T-helper 9 cell (primary cell): ENCODE data around the gene SPON1.
A peak's percentile ranks its signal among the peaks of the same experiment; 100 is the strongest.

Experiments used
- DNase-seq: peaks from one replicate; pipeline ENCODE4 v3.0.0-alpha.2; 2020

SPON1 gene

DNA sequence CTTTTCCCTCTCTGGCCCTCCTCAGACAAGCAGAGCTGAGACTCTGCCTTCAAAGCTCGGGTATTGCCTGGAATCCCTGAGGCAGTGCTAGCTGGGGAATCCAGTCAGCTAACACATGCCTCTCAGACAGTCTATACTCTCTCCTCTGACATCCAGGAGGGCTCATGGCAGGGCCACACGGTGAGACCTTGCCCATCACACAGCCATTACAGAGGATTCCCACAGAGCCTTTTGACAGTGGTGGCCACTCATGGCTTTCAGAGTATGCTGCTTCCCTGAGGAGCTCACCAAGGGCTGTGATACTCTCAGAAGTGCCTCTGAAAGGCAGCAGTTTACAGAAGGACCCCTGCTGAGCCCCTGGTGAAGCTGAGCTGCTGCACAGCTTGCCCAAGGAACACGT, 231.1 kb downstream of the SPON1 start:
- no peak for DNase-seq

DNA sequence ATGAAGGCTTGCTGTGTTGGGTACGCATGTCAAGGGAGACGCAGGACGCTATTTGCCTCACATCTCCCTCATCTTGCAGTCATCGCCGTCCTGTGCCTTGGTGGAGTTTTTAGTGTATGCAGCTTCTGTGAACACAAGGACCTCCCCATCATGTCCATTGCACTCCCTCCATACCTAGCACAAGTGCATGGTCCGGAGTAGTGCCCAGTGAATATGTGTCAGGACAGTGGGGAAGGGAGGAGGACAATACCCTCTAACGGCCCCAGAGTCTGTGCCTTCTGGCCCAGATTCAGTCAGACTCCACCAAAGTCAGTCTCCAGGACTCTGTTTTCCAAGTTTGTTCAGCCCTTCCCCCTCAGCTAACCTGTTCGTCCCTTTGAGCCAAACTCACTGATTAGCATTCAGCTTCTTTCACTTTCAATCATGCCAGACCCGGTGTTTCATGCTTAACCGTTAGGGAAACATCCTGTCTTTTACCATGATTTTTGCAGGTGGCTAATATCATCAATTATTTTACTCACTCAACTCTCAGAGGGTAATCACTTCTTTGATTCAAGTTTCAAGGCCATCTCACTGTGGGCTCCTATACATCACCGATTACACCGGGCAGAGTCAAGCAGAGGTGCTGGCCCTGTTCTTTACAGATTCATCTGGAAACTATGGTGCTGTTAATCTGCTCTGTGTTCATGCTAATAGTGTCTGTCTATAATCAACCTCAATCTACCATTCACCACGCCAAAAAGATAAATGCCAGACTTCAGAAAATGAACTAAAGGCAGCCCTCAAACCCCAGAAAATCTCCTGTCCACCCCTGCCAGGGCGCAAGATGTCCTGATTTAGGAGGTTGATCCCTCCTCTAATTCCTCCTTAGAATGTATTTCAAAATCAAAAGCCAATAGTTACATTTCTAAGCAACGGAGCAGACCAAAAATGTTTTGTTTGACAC, 240.0 kb downstream of the SPON1 start:
- DNase-seq, result no peak

DNA sequence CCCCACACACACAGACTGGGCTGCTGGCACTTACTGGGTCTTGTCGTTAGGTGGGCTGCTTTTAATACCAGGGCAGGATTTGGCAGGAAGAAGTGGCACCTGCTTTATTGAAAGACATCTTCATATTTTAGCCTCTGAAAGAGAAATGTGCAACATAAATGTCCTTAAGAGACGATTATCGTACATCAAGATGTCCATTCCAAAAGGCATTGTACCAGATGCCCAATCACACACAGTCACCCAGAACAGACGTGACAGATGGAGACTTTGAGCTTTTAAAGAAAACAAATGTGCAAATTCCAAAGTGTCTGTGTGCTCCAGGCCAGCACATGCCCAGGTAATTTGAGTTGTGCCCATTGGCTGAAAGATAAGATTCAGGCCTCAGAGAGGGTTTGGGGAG, 240.8 kb downstream of the SPON1 start:
- no peak for DNase-seq

DNA sequence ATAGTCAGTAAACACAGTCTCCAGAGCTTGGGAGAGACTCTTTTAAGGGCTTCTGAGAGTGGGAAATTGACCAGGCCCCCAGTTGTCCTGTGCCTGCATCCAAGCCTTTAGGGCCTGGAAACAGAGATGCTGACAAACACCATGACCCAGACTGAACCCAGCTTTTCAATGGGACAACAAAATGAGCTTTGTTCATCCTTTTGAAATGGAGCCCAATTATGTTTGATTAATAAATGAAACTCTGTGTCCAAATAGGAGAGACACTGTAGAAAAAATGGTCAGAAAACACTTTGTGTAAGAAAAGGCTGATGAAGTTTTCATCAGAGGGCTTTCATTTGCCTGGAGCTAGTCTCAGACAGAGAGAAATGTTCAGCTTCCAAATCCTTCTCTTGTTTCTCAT, 250.5 kb downstream of the SPON1 start:
- no peak for DNase-seq

- no peak for DNase-seq
Observed at GRCh38 chr11:14218728-14219127, 256.2 kb downstream of the SPON1 start.

DNA sequence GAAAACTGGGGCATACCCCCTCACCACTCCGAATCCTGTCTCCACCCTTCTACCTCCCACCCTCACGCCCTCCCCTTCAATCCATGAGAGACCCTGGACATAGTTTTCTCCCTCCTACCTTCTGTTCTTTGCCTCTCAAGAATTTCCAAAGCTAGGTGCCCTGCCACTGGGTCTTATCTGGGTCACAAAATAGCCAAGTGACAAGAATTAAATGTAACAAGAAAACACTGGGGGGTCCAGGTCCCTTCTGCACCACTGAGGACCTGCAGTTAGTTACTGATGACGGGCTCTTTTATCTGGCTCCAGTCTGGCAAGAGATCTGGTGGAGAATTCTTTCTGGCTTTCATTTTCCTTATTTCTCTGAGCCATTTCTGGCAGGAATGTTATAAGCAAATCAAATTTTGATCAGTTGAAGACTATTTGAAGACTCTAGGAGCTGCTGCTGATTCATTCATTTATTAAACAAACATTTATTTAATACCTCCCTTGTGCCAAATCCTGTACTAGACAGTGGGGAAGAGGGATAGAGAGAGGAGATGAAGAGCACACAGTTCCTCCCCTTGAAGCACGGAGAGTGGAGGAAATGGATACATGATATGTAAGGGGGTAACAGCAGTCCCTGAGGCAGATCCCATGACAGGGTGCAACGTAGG, 261.2 kb downstream of the SPON1 start:
- DNase-seq, result no peak

DNA sequence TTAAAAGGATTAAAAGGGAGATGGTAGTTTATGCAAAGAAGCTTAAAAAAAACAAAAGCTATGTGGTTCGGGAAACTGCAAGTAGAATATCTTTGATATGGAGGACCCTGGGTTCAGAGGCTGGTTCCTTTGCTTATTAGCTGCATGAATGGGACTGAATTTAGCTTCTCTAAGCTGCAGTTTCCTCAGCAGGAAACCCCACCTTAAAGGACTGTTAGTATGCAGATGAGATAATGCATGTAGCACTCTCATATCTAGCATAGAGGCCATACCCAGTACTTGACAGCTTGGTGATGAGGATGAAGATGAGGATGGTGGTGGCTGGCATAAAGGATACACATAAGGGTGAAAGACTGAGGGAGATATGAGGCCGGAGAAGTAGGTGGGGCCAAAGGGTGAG, 261.9 kb downstream of the SPON1 start:
- no peak for DNase-seq

DNA sequence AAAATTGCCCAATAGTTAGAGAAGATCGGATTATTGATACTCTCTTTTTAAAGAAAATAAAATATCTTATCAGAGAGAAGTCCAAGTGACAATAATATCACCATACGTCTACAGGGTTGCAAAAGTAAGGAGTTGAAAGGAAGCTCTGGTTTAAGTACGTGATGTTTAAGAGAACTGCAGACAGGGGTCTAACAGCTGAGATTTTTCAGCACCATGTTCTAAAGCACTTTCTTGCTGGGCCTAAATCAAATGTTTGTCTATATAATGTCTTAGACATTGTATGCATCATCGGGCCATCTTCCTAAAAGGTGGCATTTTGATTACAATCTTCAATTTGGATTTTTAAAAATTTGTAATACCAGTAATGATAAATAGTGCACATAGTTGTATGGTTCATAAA, 263.1 kb downstream of the SPON1 start:
- DNase-seq, result no peak

DNA sequence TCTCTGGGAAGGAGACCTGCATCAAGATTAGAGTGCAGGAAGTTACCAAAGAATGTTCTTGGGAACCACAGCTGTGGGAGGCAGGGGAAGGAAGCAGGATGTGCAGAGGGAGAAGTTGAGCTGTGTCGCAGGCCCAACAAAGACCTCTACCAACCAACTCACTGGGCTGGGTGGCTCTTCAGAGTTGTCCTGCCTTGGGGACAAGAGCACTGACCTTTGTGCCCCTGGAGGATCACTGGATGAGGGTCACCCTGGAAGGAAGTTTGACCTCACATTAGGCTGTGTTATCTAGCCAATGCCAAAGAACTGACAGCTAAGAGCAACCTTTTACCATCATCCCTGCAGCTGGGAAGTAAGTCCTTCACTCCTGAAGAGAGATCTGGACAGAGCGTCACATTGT, 265.8 kb downstream of the SPON1 start:
- DNase-seq, result no peak

GRCh38 chr11:14229472-14229871, 266.9 kb downstream of the SPON1 start:
- DNase-seq, result no peak

DNA sequence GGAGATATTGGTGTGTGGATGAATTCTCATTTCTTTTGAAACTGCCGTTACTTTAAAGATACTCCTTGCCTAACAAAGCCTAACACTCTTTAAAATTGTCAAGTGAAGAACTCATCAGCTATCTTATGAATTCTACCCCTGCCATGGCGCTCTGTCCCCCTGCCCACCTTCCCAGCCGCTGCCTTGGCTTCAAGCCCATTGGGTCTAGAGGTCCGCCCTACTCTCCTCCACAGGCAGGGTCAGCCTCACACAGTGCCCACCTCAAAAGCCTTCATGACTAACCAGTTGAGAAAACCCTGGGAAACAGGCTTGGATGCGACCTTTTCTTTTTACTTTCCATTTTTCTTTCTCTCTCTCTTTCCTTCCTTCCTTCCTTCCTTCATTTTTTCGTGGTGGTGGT, 267.9 kb downstream of the SPON1 start:
- no peak for DNase-seq

DNA sequence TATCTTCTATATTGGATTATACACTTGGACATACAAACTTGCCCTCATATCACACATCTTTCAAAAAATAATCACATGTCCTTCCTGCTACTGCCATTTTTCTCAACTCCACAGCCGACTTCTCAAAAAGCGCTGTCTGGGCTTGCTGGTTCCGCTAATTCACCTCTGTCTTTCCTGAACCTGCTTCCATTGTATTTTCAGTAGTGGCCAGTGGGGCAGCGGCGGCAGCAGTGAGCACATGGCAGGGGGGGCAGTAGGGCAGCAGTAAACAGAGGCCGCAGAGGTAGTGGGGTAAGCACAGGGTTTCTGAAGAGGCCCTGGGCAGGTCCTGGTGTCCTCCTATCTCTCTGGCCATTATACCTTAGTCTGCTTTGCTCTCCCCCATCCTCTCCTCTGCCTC, 270.1 kb downstream of the SPON1 start:
- no peak for DNase-seq

DNA sequence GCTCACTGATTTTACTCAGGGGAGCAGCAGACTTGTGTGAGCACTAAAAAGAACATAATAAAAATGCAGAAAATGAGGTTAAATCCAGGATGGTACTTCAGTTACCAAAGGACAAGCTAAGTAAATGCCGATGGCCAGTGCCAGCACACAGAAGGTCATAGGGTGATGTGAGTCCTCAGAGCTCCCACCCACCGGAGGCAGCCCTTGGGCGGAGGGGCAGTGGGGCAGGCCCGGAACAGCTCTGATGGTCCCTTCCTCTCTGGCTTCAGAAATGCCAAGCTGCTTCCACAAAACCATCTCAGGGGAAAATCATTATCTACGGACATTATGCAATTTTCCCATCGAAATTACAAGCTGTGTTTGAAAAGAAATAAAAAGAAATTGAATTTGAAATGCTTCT, 271.9 kb downstream of the SPON1 start:
- no peak for DNase-seq

DNA sequence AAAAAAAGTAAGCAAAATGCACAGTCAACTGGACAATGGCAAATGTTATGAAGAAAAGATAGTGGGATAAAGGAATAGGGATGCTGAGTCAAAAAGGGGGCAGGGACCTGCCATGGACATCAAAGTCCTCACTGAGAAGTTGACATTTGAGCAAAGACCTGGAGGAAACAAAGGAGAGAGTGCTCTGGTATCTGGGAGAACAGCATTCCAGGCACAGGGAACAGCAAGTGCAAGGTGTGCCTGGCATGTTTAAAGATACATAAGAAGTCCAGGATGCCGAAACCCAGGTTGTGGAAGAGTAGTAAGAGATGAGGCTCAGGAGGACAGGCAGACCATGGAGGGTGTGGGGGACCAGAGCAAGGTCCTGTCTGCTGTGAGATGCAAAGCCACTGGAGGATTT, 273.2 kb downstream of the SPON1 start:
- DNase-seq, result no peak

DNA sequence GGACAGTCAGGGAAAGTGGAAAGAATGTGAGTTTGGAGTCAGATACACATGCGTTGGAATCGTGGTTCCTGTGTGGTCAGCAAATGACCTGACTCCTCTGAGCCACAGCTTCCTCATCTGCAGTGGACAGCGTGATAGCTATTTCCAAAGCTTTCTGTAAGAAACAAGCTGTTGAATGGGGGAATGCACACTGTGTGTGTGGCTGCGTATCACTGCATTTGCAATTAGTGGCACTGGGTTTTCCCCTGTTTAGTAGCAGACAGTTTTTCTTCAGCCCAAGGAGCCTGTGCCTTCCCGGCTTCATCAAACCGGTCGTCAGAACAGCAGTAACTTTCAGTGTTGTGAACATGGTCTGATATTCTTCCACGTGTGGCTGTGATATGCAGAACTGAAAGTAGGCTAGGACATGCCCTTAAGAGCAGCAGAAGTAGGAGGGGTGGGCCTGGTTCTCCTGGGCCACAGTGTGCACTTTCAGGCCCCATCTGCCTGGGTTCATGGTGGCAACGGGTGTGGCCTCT, 275.0 kb downstream of the SPON1 start:
- DNase-seq, result no peak

- DNase-seq, result no peak
Observed at GRCh38 chr11:14240221-14240620, 277.7 kb downstream of the SPON1 start.

DNA sequence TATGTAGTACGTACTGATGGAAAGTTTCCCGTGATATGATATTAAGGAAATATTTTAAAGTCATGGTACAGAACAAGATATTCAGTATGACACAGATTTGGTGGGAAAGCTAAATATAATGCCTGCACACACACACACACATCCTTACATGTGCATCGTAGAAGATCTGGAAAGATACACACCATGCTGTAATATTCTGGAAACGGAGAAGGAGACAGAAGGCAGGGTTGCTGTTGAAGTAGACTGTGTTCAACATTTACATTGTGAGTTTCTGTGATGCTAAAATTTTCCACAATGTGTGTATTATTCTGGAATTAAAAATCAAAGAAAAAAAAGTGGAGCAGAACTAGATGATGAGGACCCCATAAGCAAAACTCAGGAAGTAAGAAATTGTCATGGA, 278.4 kb downstream of the SPON1 start:
- no peak for DNase-seq

- no peak for DNase-seq
Observed at GRCh38 chr11:14242187-14242586, 279.7 kb downstream of the SPON1 start.

GRCh38 chr11:14242733-14243132, 280.2 kb downstream of the SPON1 start:
- DNase-seq, result no peak

DNA sequence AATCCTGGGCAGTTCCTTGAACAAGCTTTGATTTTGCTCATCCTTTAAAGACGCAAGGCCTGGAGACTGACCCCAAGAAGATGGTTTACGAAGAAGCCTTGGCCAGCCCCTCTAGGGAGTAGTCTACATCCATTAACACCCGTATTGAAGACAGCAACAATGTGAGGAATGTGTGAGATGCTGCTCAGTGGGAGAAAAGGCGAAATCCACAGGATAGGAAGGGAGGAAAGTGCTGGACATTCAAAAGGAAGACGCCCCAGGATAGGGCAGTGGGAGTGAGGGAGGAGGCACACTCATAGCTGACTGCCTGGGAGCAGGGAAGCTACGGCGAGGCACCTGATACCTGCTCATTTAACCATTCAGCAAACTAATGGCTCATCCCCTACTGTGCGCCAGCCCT, 282.4 kb downstream of the SPON1 start:
- no peak for DNase-seq

- no peak for DNase-seq
Observed at GRCh38 chr11:14245444-14245843, 282.9 kb downstream of the SPON1 start.

DNA sequence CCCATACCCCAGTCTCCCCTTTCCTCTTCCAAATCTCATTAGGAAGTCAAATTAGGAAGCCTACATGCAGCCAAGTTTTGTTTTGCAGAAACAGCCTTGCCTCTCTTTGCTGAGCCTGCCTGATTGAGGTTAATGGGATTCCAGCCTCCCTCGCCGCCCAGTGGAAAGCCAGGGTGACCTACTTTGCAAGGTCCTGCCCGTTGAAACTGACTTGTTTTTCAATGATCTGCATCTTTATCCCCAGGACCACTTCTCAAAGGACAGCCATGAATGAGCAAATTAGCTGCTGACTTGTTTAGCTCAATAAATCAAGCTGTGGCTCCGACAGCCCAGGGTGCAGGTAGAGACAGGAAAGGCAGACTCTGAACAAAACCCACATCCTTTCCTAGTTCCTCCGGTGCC, 286.1 kb downstream of the SPON1 start:
- no peak for DNase-seq

- peak; percentile 69 for DNase-seq
Observed at GRCh38 chr11:14249121-14249963, 286.8 kb downstream of the SPON1 start.
